A549 (cell line): ENCODE results near the gene UBASH3B. TPM values are rescaled to one million over a fixed set of nuclear protein-coding genes. Genes with fewer than 3 reads are reported as not detected.
A peak's percentile ranks its signal among the peaks of the same experiment; 100 is the strongest.

Experiments
- ATAC-seq, 2 experiments: fragments of 200-7000 bp in 1 of 2; fragments of >200 bp in 1 of 2; cut with Nextera tagmentation in 1 of 2; cut with Tn5 transposase in 1 of 2; 3 replicates each; pipeline versions ENCODE4 v1.8.0 to v1.9.1; 2018 to 2020; ENCODE audit warnings: mild to moderate bottlenecking in 1 of 2, moderate library complexity in 1 of 2
- CTCF ChIA-PET: fragments of 300-600 bp; sonication (Branson Sonifier 250); formaldehyde crosslinking; extraction: SDS; loops from one replicate; lab custom pipeline; 2021; ENCODE audit warnings: antibody characterized with exemption, inconsistent platforms; lab: Yijun Ruan, JAX
- POLR2A ChIA-PET: fragments of 350-600 bp; formaldehyde crosslinking; extraction: SDS; loops from one replicate; lab custom pipeline; 2021; ENCODE audit warnings: antibody characterized with exemption, inconsistent platforms; lab: Yijun Ruan, JAX
- DNase-seq, 2 experiments: peaks; one replicate each; pipeline versions ENCODE4 v3.0.0 to v3.0.0-alpha.2; 2011 to 2016; ENCODE audit warnings: low read depth in 1 of 2, low spot score in 1 of 2
- FAIRE-seq: peaks from 2 replicates; lab custom pipeline; 2011; peaks lifted over from hg19 to GRCh38; lab: Jason Lieb, UNC
- H3K27ac ChIP-seq, 2 experiments: fragments of >200 bp; sonication (Bioruptor Twin); formaldehyde crosslinking; 3 replicates each; pipeline ENCODE4 v1.5.1; 2016 to 2017
- H3K4me1 ChIP-seq: fragments of >200 bp; sonication (Bioruptor Twin); formaldehyde crosslinking; 3 replicates; pipeline ENCODE4 v1.6.1; 2016
- H3K4me2 ChIP-seq: fragments of >200 bp; sonication (Bioruptor Twin); formaldehyde crosslinking; 3 replicates; pipeline ENCODE4 v1.6.1; 2016
- H3K4me3 ChIP-seq: fragments of >200 bp; sonication (Bioruptor Twin); formaldehyde crosslinking; 3 replicates; pipeline ENCODE4 v1.5.1; 2016
- H3K9me3 ChIP-seq: fragments of >200 bp; sonication (Bioruptor Twin); formaldehyde crosslinking; 3 replicates; pipeline ENCODE4 v1.6.1; 2016
- CBX2 ChIP-seq: fragments of 200-600 bp; sonication (generic); IDR thresholded peaks from 2 replicates; pipeline ENCODE4 v1.6.1; 2016; ENCODE audit warnings: low read depth, mild to moderate bottlenecking, borderline replicate concordance
- CBX8 ChIP-seq: fragments of 200-600 bp; sonication (generic); IDR thresholded peaks from 2 replicates; pipeline ENCODE4 v1.6.1; 2016
- CHD4 ChIP-seq: fragments of 200-600 bp; sonication (generic); IDR thresholded peaks from 2 replicates; pipeline ENCODE4 v1.6.1; 2016; ENCODE audit warnings: antibody characterized with exemption, mild to moderate bottlenecking, borderline replicate concordance
- EHF ChIP-seq: fragments of 250-450 bp; sonication (Bioruptor Pico); IDR thresholded peaks from 2 replicates; pipeline ENCODE4 v1.5.0; 2020; ENCODE audit warnings: mild to moderate bottlenecking
- EP300 ChIP-seq, 2 experiments: fragments of >200 bp; sonication (Bioruptor Twin); formaldehyde crosslinking; IDR thresholded peaks; 2 replicates in 1 of 2; 3 replicates in 1 of 2; pipeline ENCODE4 v1.6.1; 2016 to 2017
- FOSB ChIP-seq: fragments of 250-450 bp; sonication (Bioruptor Pico); IDR thresholded peaks from 2 replicates; pipeline ENCODE4 v1.5.0; 2020; ENCODE audit warnings: mild to moderate bottlenecking, moderate library complexity
- GATA3 ChIP-seq: IDR thresholded peaks from 2 replicates; pipeline ENCODE4 v1.6.1; 2012; ENCODE audit warnings: borderline replicate concordance
- HEYL ChIP-seq: fragments of 250-450 bp; sonication (Bioruptor Pico); IDR thresholded peaks from 2 replicates; pipeline ENCODE4 v1.8.0; 2021; ENCODE audit warnings: mild to moderate bottlenecking, moderate library complexity
- HOXB13 ChIP-seq: fragments of 250-450 bp; sonication (Bioruptor Pico); IDR thresholded peaks from 2 replicates; pipeline ENCODE4 v1.5.0; 2020; ENCODE audit warnings: low read depth, mild to moderate bottlenecking, moderate library complexity
- HOXB5 ChIP-seq: fragments of 250-450 bp; sonication (Bioruptor Pico); IDR thresholded peaks from 2 replicates; pipeline ENCODE4 v1.5.0; 2020; ENCODE audit warnings: mild to moderate bottlenecking, moderate library complexity
- JUN ChIP-seq, 2 experiments: fragments of >200 bp; sonication (Bioruptor Twin); formaldehyde crosslinking; IDR thresholded peaks; 2 replicates in 1 of 2; 3 replicates in 1 of 2; pipeline ENCODE4 v1.6.1; 2016 to 2017
- KDM5A ChIP-seq: fragments of 200-600 bp; sonication (generic); IDR thresholded peaks from 2 replicates; pipeline ENCODE4 v1.6.1; 2016; ENCODE audit warnings: antibody characterized with exemption, mild to moderate bottlenecking
- MAZ ChIP-seq: fragments of 150-350 bp; IDR thresholded peaks from 2 replicates; pipeline ENCODE4 v1.6.1; 2014; ENCODE audit warnings: antibody characterized with exemption, low read depth, low read length, borderline replicate concordance
- MYC ChIP-seq: IDR thresholded peaks from 2 replicates; pipeline ENCODE4 v1.6.1; 2012; ENCODE audit warnings: mild to moderate bottlenecking, inconsistent platforms, low read length, improper control_type of control experiment, borderline replicate concordance
- NPAS2 ChIP-seq: fragments of 250-450 bp; sonication (Bioruptor Pico); IDR thresholded peaks from 2 replicates; pipeline ENCODE4 v1.8.0; 2022; ENCODE audit warnings: mild to moderate bottlenecking, moderate library complexity, borderline replicate concordance
- PHF8 ChIP-seq: fragments of 200-600 bp; sonication (generic); IDR thresholded peaks from 2 replicates; pipeline ENCODE4 v1.6.1; 2016; ENCODE audit warnings: low read depth, mild to moderate bottlenecking, antibody characterized with exemption, moderate library complexity, borderline replicate concordance
- RAD21 ChIP-seq, 2 experiments: fragments of >200 bp in 1 of 2; sonication (Bioruptor Twin) in 1 of 2; formaldehyde crosslinking in 1 of 2; IDR thresholded peaks in 1 of 2; conservative IDR thresholded peaks in 1 of 2; 2 replicates in 1 of 2; 3 replicates in 1 of 2; pipeline ENCODE4 v1.6.1; 2012 to 2018; ENCODE audit warnings: inconsistent platforms in 1 of 2
- RCOR1 ChIP-seq: fragments of 150-350 bp; IDR thresholded peaks from 2 replicates; pipeline ENCODE4 v1.6.1; 2014; ENCODE audit warnings: antibody characterized with exemption, low read length, low read depth
- RFX5 ChIP-seq: fragments of 450-650 bp; IDR thresholded peaks from 2 replicates; pipeline ENCODE4 v1.7.1; 2014; ENCODE audit warnings: antibody characterized with exemption, mild to moderate bottlenecking, moderate library complexity
- RNF2 ChIP-seq: fragments of 200-600 bp; sonication (generic); IDR thresholded peaks from 2 replicates; pipeline ENCODE4 v1.6.1; 2016; ENCODE audit warnings: low read depth, mild to moderate bottlenecking, antibody characterized with exemption, moderate library complexity, borderline replicate concordance
- SMC3 ChIP-seq: fragments of >200 bp; sonication (Bioruptor Twin); formaldehyde crosslinking; IDR thresholded peaks from 3 replicates; pipeline ENCODE4 v1.6.1; 2018; ENCODE audit warnings: inconsistent platforms
- SREBF2 ChIP-seq: fragments of 450-650 bp; IDR thresholded peaks from 2 replicates; pipeline ENCODE4 v1.6.1; 2014; ENCODE audit warnings: mild to moderate bottlenecking, moderate library complexity
- TP53 ChIP-seq: fragments of 250-450 bp; sonication (Bioruptor Pico); IDR thresholded peaks from 2 replicates; pipeline ENCODE4 v1.5.0; 2021; ENCODE audit warnings: mild to moderate bottlenecking, moderate library complexity
- ZFP36 ChIP-seq: fragments of 450-650 bp; IDR thresholded peaks from 2 replicates; pipeline ENCODE4 v1.6.1; 2014; ENCODE audit warnings: borderline replicate concordance; ENCODE audit not compliant: partially characterized antibody
- WGBS: methylation state at CpG from one replicate; pipeline ENCODE4 v1.1.6; 2017; ENCODE audit errors: missing lambda C conversion rate; 5-methylcytosine and 5-hydroxymethylcytosine counted together
- polyA plus RNA-seq, 4 experiments: library from polyadenylated mRNA; depleted of rRNA in 3 of 4; stranded (reverse); fragments of >200 nt; fragmentation: RNase III in 1 of 4; extraction: RNeasy Plus Mini Kit Qiagen cat#74134 plus additional on column Dnase treatment in 1 of 4; gene quantifications; 2 replicates in 3 of 4; 3 replicates in 1 of 4; pipeline ENCODE4 v1.2.3, GENCODE V29; 2011 to 2017
- TF ChIP-seq, protein P1 (sequence below): IDR thresholded peaks from 2 replicates; pipeline ENCODE4 v1.6.1; 2012
- TF ChIP-seq, protein P2 (sequence below): IDR thresholded peaks from 2 replicates; pipeline ENCODE4 v1.6.1; 2012; ENCODE audit warnings: low read depth, borderline replicate concordance
- TF ChIP-seq, protein P3 (sequence below): fragments of 450-650 bp; IDR thresholded peaks from 2 replicates; pipeline ENCODE4 v1.6.1; 2014; ENCODE audit warnings: antibody characterized with exemption
- TF ChIP-seq, protein P4 (sequence below): fragments of 150-350 bp; IDR thresholded peaks from 2 replicates; pipeline ENCODE4 v1.6.1; 2014; ENCODE audit warnings: low read depth, mild to moderate bottlenecking, low read length
- TF ChIP-seq, protein P5 (sequence below): fragments of 250-450 bp; sonication (Bioruptor Pico); IDR thresholded peaks from 2 replicates; pipeline ENCODE4 v1.5.0; 2020; ENCODE audit warnings: low read depth, mild to moderate bottlenecking, moderate library complexity

UBASH3B gene
- polyA plus RNA-seq, 2 of the 4 experiments (the other 2 are of a cell fraction) = 33.4 to 43.0 TPM

GRCh38 chr11:122727101-122727929, 71.8 kb downstream of the UBASH3B start:
- TF ChIP-seq GATA3 (no peak), JUN (IDR thresholded peaks at IDR 0.05) (no peak), RNF2 (no peak), HOXB5 (CRISPR knock-in tag) (no peak), KDM5A (no peak), EHF (CRISPR knock-in tag) (no peak), RAD21 (conservative IDR thresholded peaks at IDR 0.05 in 1 of 2, IDR thresholded peaks at IDR 0.05 in 1 of 2) (no peak), MYC (no peak), SMC3 (no peak), FOSB (CRISPR knock-in tag) (no peak), SREBF2 (no peak), RCOR1 (no peak)
- TF ChIP-seq, protein P1, sequence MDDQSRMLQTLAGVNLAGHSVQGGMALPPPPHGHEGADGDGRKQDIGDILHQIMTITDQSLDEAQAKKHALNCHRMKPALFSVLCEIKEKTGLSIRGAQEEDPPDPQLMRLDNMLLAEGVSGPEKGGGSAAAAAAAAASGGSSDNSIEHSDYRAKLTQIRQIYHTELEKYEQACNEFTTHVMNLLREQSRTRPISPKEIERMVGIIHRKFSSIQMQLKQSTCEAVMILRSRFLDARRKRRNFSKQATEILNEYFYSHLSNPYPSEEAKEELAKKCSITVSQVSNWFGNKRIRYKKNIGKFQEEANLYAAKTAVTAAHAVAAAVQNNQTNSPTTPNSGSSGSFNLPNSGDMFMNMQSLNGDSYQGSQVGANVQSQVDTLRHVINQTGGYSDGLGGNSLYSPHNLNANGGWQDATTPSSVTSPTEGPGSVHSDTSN = no peak
- TF ChIP-seq, protein P2, sequence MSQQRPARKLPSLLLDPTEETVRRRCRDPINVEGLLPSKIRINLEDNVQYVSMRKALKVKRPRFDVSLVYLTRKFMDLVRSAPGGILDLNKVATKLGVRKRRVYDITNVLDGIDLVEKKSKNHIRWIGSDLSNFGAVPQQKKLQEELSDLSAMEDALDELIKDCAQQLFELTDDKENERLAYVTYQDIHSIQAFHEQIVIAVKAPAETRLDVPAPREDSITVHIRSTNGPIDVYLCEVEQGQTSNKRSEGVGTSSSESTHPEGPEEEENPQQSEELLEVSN = no peak
- ATAC-seq = no peak

DNA sequence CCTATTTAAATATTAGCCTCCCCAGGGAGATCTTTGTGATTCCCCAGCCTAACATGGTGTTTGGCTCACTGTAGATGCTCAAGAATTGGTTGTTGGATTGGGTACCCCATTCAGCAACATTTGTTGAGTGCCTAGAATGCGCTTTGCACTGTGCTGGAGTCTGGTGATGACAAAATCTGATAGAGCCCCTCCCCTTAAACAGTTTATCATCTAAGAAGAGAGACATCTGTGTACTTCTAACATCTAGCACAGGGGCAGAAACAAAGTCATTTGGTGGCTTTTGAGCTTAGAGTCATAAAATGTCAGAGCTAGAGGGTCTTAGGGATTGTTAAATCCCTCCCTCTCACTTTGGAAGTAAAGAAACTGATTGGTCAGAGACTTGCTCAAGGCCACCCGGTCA, 73.0 kb downstream of the UBASH3B start:
- DNase-seq = no peak
- Histone ChIP-seq H3K9me3 (no peaks in the 10 kb centered on the region), H3K4me3 (no peak overlapping the region), H3K4me2 (no peak overlapping the region), H3K27ac (peak overlapping the region; percentile 20 to 72; a peak in 3 of 6 replicates), H3K4me1 (peaks cover 67% of the 10 kb centered on the region)
- WGBS = 94% methylated on average over 2 of the region's 2 CpGs
- TF ChIP-seq HOXB13 (CRISPR knock-in tag) = no peak
- no peak for TF ChIP-seq RAD21 (conservative IDR thresholded peaks at IDR 0.05 in 1 of 2, IDR thresholded peaks at IDR 0.05 in 1 of 2)
- CTCF ChIA-PET = no interaction called here
- no peak for FAIRE-seq
- ATAC-seq = no peak
- POLR2A ChIA-PET = no interaction called here

More at GRCh38 chr11:122727101-122727929, 71.8 kb downstream of the UBASH3B start:
- CTCF ChIA-PET = interaction anchor here (0.6 to 1.6 kb wide), 4 partner anchors 11 to 146 kb away, joined by 3 to 5 read pairs (median 3); no protein-coding TSS in a partner anchor
- Histone ChIP-seq H3K27ac (peak overlapping the region in 1 of 2 experiments; percentile 39; a peak in 2 of 6 replicates), H3K4me3 (no peak overlapping the region), H3K4me2 (no peak overlapping the region), H3K9me3 (no peaks in the 10 kb centered on the region), H3K4me1 (peaks cover 67% of the 10 kb centered on the region)
- 88% methylated on average over 21 of the region's 21 CpGs for WGBS
- FAIRE-seq = no peak
- DNase-seq = no peak
- POLR2A ChIA-PET = no interaction called here

DNA sequence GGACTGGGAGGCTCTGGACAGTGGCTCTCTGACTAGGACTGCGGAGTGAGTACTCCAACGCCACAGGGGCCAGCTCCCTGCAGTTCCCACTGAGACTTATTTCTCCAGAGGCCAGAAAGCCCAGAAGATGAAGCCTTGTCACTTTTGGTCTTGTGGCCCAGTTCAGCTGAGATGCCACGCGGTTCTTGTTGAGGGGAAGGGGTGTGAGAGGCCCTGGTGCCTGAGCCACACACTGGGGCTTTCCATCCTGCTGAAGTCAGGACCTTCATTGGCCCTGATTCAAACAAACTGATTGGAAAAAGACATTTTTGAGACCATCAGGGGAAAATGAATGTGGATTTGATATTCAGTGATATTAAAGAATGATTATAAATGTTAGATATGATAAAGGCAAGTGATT, 73.6 kb downstream of the UBASH3B start:
- no peak for TF ChIP-seq JUN (IDR thresholded peaks at IDR 0.05)
- no peak for TF ChIP-seq RFX5
- TF ChIP-seq ZFP36 = no peak
- TF ChIP-seq, protein P3, sequence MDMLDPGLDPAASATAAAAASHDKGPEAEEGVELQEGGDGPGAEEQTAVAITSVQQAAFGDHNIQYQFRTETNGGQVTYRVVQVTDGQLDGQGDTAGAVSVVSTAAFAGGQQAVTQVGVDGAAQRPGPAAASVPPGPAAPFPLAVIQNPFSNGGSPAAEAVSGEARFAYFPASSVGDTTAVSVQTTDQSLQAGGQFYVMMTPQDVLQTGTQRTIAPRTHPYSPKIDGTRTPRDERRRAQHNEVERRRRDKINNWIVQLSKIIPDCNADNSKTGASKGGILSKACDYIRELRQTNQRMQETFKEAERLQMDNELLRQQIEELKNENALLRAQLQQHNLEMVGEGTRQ = no peak
- TF ChIP-seq HOXB5 (CRISPR knock-in tag) = no peak
- TF ChIP-seq, protein P4, sequence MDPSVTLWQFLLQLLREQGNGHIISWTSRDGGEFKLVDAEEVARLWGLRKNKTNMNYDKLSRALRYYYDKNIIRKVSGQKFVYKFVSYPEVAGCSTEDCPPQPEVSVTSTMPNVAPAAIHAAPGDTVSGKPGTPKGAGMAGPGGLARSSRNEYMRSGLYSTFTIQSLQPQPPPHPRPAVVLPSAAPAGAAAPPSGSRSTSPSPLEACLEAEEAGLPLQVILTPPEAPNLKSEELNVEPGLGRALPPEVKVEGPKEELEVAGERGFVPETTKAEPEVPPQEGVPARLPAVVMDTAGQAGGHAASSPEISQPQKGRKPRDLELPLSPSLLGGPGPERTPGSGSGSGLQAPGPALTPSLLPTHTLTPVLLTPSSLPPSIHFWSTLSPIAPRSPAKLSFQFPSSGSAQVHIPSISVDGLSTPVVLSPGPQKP = no peak
- no peak for TF ChIP-seq HEYL (CRISPR knock-in tag)
- no peak for TF ChIP-seq TP53 (CRISPR knock-in tag)
- no peak for TF ChIP-seq CHD4
- TF ChIP-seq HOXB13 (CRISPR knock-in tag) = no peak
- no peak for TF ChIP-seq CBX2
- TF ChIP-seq NPAS2 (CRISPR knock-in tag) = no peak
- TF ChIP-seq EP300 (IDR thresholded peaks at IDR 0.05) = no peak
- TF ChIP-seq RCOR1 = no peak
- TF ChIP-seq PHF8 = no peak
- TF ChIP-seq, protein P5, sequence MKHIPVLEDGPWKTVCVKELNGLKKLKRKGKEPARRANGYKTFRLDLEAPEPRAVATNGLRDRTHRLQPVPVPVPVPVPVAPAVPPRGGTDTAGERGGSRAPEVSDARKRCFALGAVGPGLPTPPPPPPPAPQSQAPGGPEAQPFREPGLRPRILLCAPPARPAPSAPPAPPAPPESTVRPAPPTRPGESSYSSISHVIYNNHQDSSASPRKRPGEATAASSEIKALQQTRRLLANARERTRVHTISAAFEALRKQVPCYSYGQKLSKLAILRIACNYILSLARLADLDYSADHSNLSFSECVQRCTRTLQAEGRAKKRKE (CRISPR knock-in tag) = no peak
- no peak for TF ChIP-seq CBX8
- no peak for TF ChIP-seq MAZ
- Histone ChIP-seq H3K4me2 (no peak overlapping the region), H3K9me3 (no peaks in the 10 kb centered on the region), H3K4me3 (no peak overlapping the region), H3K4me1 (peaks cover 63% of the 10 kb centered on the region), H3K27ac (peak overlapping the region; percentile 20 to 72; a peak in 3 of 6 replicates)
- CTCF ChIA-PET = no interaction called here
- POLR2A ChIA-PET = no interaction called here
- DNase-seq = no peak
- WGBS = 89% methylated on average over 4 of the region's 4 CpGs
- ATAC-seq = no peak
- FAIRE-seq = no peak
